Middle frontal gyrus (tissue), 1 donor: Measurements from ENCODE around the gene KRTAP22-1.

Experiments
- DNase-seq: peaks from one replicate; pipeline ENCODE4 v3.0.0-alpha.2; 2015; ENCODE audit warnings: low spot score; ENCODE audit errors: extremely low spot score

The KRTAP22-1 gene

GRCh38 chr21:30600787-30601186, at the start of gene KRTAP22-1:
Gene KRTAP22-1 (plus strand): TSS chr21:30601087.
- DNase-seq: no peak

GRCh38 chr21:30552782-30553181, 48.1 kb upstream of the KRTAP22-1 start:
- no peak for DNase-seq

GRCh38 chr21:30555095-30555494, 45.8 kb upstream of the KRTAP22-1 start:
- DNase-seq: no peak

GRCh38 chr21:30561264-30561895, 39.5 kb upstream of the KRTAP22-1 start, which contains the start of gene KRTAP19-7:
Gene KRTAP19-7 (minus strand): TSS chr21:30561314. CDS start chr21:30561289, 25 bp downstream.
- no peak for DNase-seq

- no peak for DNase-seq
Observed at GRCh38 chr21:30561957-30562356, 38.9 kb upstream of the KRTAP22-1 start.

GRCh38 chr21:30563072-30563471, 37.8 kb upstream of the KRTAP22-1 start:
- DNase-seq: no peak

- DNase-seq: no peak
Observed at GRCh38 chr21:30563630-30564029, 37.3 kb upstream of the KRTAP22-1 start.

- no peak for DNase-seq
Observed at GRCh38 chr21:30567617-30568016, 33.3 kb upstream of the KRTAP22-1 start.

- no peak for DNase-seq
Observed at GRCh38 chr21:30577766-30578165, 23.1 kb upstream of the KRTAP22-1 start.

GRCh38 chr21:30579346-30579745, 21.5 kb upstream of the KRTAP22-1 start:
- DNase-seq: peak; percentile 20

GRCh38 chr21:30580132-30580531, 20.8 kb upstream of the KRTAP22-1 start:
- DNase-seq: no peak

- no peak for DNase-seq
Observed at GRCh38 chr21:30582870-30583269, 18.0 kb upstream of the KRTAP22-1 start.

- DNase-seq: no peak
Observed at GRCh38 chr21:30590297-30590696, 10.6 kb upstream of the KRTAP22-1 start, which contains the start of gene KRTAP22-2. Gene KRTAP22-2 (minus strand): TSS chr21:30590397.

GRCh38 chr21:30592140-30592539, 8.7 kb upstream of the KRTAP22-1 start, which contains the start of gene KRTAP6-3:
Gene KRTAP6-3 (plus strand): TSS chr21:30592440. CDS start chr21:30592446, 6 bp downstream.
- no peak for DNase-seq

- DNase-seq: no peak
Observed at GRCh38 chr21:30598802-30599201, 2.1 kb upstream of the KRTAP22-1 start, which contains the start of gene KRTAP6-2. Gene KRTAP6-2 (minus strand): TSS chr21:30598902. CDS start chr21:30598874, 28 bp downstream.

GRCh38 chr21:30605968-30606367, 5.1 kb downstream of the KRTAP22-1 start:
- DNase-seq: no peak

GRCh38 chr21:30612132-30612531, 11.2 kb downstream of the KRTAP22-1 start:
- DNase-seq: no peak

- no peak for DNase-seq
Observed at GRCh38 chr21:30613836-30614235, 12.9 kb downstream of the KRTAP22-1 start, which contains the start of gene KRTAP6-1. Gene KRTAP6-1 (minus strand): TSS chr21:30613930. CDS start chr21:30613904, 26 bp downstream.

GRCh38 chr21:30615199-30615598, 14.3 kb downstream of the KRTAP22-1 start:
- no peak for DNase-seq

- no peak for DNase-seq
Observed at GRCh38 chr21:30616125-30616524, 15.2 kb downstream of the KRTAP22-1 start, which contains the start of gene KRTAP20-1. Gene KRTAP20-1 (plus strand): TSS chr21:30616425. CDS start chr21:30616455, 30 bp downstream.

GRCh38 chr21:30620080-30620479, 19.2 kb downstream of the KRTAP22-1 start:
- DNase-seq: no peak

- no peak for DNase-seq
Observed at GRCh38 chr21:30620522-30620921, 19.6 kb downstream of the KRTAP22-1 start, which contains the start of gene KRTAP20-4. Gene KRTAP20-4 (plus strand): TSS chr21:30620627.

GRCh38 chr21:30623362-30623761, 22.5 kb downstream of the KRTAP22-1 start:
- no peak for DNase-seq
